ENCODE data around the gene ASCC1. TPM values are rescaled to one million over a fixed set of nuclear protein-coding genes. Genes with fewer than 3 reads are reported as not detected.

Gene ASCC1
- total and polyA plus RNA-seq, 2 of the 13 experiments (the other 11 are each of a cell fraction or from before 2014, with no cell fraction given) = 21.6 to 30.1 TPM

- no peak for TF ChIP-seq ZNF138 (CRISPR knock-in tag; IDR thresholded peaks at IDR 0.05; ENCODE audit: low read depth)
- no peak for TF ChIP-seq DR1 (CRISPR knock-in tag; IDR thresholded peaks at IDR 0.05)
- no peak for TF ChIP-seq ZNF607 (CRISPR knock-in tag; IDR thresholded peaks at IDR 0.05; ENCODE audit: borderline replicate concordance)
- TF ChIP-seq ZNF7 (CRISPR knock-in tag; IDR thresholded peaks at IDR 0.05) = peak; percentile 97
- no peak for TF ChIP-seq ZNF350 (CRISPR knock-in tag; IDR thresholded peaks at IDR 0.05; ENCODE audit: borderline replicate concordance, low read depth)
- TF ChIP-seq ZZZ3 (CRISPR knock-in tag; IDR thresholded peaks at IDR 0.05; ENCODE audit: borderline replicate concordance) = no peak
- TF ChIP-seq ZNF782 (CRISPR knock-in tag; IDR thresholded peaks at IDR 0.05; ENCODE audit: borderline replicate concordance) = no peak
- TF ChIP-seq, protein P1, sequence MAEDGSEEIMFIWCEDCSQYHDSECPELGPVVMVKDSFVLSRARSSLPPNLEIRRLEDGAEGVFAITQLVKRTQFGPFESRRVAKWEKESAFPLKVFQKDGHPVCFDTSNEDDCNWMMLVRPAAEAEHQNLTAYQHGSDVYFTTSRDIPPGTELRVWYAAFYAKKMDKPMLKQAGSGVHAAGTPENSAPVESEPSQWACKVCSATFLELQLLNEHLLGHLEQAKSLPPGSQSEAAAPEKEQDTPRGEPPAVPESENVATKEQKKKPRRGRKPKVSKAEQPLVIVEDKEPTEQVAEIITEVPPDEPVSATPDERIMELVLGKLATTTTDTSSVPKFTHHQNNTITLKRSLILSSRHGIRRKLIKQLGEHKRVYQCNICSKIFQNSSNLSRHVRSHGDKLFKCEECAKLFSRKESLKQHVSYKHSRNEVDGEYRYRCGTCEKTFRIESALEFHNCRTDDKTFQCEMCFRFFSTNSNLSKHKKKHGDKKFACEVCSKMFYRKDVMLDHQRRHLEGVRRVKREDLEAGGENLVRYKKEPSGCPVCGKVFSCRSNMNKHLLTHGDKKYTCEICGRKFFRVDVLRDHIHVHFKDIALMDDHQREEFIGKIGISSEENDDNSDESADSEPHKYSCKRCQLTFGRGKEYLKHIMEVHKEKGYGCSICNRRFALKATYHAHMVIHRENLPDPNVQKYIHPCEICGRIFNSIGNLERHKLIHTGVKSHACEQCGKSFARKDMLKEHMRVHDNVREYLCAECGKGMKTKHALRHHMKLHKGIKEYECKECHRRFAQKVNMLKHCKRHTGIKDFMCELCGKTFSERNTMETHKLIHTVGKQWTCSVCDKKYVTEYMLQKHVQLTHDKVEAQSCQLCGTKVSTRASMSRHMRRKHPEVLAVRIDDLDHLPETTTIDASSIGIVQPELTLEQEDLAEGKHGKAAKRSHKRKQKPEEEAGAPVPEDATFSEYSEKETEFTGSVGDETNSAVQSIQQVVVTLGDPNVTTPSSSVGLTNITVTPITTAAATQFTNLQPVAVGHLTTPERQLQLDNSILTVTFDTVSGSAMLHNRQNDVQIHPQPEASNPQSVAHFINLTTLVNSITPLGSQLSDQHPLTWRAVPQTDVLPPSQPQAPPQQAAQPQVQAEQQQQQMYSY (CRISPR knock-in tag; IDR thresholded peaks at IDR 0.05) = no peak
- TF ChIP-seq, protein P2, sequence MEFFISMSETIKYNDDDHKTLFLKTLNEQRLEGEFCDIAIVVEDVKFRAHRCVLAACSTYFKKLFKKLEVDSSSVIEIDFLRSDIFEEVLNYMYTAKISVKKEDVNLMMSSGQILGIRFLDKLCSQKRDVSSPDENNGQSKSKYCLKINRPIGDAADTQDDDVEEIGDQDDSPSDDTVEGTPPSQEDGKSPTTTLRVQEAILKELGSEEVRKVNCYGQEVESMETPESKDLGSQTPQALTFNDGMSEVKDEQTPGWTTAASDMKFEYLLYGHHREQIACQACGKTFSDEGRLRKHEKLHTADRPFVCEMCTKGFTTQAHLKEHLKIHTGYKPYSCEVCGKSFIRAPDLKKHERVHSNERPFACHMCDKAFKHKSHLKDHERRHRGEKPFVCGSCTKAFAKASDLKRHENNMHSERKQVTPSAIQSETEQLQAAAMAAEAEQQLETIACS (CRISPR knock-in tag; IDR thresholded peaks at IDR 0.05) = no peak
- TF ChIP-seq, protein P3, sequence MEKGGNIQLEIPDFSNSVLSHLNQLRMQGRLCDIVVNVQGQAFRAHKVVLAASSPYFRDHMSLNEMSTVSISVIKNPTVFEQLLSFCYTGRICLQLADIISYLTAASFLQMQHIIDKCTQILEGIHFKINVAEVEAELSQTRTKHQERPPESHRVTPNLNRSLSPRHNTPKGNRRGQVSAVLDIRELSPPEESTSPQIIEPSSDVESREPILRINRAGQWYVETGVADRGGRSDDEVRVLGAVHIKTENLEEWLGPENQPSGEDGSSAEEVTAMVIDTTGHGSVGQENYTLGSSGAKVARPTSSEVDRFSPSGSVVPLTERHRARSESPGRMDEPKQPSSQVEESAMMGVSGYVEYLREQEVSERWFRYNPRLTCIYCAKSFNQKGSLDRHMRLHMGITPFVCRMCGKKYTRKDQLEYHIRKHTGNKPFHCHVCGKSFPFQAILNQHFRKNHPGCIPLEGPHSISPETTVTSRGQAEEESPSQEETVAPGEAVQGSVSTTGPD (CRISPR knock-in tag; IDR thresholded peaks at IDR 0.05) = no peak
- no peak for TF ChIP-seq HIVEP1 (CRISPR knock-in tag; IDR thresholded peaks at IDR 0.05)
- no peak for TF ChIP-seq ZNF878 (CRISPR knock-in tag; IDR thresholded peaks at IDR 0.05)
- TF ChIP-seq ZNF816 (CRISPR knock-in tag; IDR thresholded peaks at IDR 0.05; ENCODE audit: borderline replicate concordance) = no peak
- TF ChIP-seq ZNF383 (CRISPR knock-in tag; IDR thresholded peaks at IDR 0.05; ENCODE audit: borderline replicate concordance) = no peak
- no peak for TF ChIP-seq ZNF333 (CRISPR knock-in tag; IDR thresholded peaks at IDR 0.05; ENCODE audit: borderline replicate concordance)
- no peak for TF ChIP-seq FOXO1 (CRISPR knock-in tag; IDR thresholded peaks at IDR 0.05)
- TF ChIP-seq, protein P4, sequence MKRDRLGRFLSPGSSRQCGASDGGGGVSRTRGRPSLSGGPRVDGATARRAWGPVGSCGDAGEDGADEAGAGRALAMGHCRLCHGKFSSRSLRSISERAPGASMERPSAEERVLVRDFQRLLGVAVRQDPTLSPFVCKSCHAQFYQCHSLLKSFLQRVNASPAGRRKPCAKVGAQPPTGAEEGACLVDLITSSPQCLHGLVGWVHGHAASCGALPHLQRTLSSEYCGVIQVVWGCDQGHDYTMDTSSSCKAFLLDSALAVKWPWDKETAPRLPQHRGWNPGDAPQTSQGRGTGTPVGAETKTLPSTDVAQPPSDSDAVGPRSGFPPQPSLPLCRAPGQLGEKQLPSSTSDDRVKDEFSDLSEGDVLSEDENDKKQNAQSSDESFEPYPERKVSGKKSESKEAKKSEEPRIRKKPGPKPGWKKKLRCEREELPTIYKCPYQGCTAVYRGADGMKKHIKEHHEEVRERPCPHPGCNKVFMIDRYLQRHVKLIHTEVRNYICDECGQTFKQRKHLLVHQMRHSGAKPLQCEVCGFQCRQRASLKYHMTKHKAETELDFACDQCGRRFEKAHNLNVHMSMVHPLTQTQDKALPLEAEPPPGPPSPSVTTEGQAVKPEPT (CRISPR knock-in tag; IDR thresholded peaks at IDR 0.05; ENCODE audit: low read depth) = no peak
- TF ChIP-seq, protein P5, sequence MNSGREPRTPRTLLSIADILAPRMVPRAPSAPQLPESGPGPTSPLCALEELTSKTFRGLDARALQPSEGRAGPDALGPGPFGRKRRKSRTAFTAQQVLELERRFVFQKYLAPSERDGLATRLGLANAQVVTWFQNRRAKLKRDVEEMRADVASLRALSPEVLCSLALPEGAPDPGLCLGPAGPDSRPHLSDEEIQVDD (CRISPR knock-in tag; IDR thresholded peaks at IDR 0.05; ENCODE audit: borderline replicate concordance) = no peak
- TF ChIP-seq ATM (IDR thresholded peaks at IDR 0.05; ENCODE audit: borderline replicate concordance) = no peak
Measured at GRCh38 chr10:72097448-72098300, 118.4 kb downstream of the ASCC1 start (continued).

All from HepG2 (cell line).